Stimulated activated CD4-positive, alpha-beta T cell treated with anti-CD3 and anti-CD28 coated beads, Interleukin-4, amount 100 ng/mL, for 1 hour (primary cell): ENCODE measurements around the gene CACNB2.
"Not testable (repeated sequence)": the region's sequence is repeated elsewhere in the genome, so short reads cannot be mapped to it uniquely, and the experiment has no call there.

Source experiments
- DNase-seq: peaks from one replicate; pipeline ENCODE4 v3.0.0-alpha.2; 2020

The CACNB2 gene

DNA sequence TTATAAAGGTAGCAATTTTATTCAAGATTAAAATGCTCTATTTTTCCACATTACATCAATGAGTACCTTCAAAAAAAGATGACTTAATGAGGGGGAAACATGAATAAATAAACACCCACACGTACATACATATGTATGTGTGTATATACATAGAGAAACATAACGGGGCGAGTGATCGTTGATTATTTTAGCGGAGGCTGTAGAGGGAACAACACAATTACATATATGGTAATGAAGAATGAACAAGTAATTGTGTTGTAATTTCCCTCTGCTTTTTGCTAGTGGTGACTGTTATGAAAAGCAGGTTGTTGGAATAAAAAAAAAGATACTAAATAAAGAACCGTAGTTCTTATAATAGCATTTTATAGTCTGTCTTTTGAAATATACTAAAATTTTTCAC is 63.2 kb downstream of the CACNB2 start:
- DNase-seq: no peak

DNA sequence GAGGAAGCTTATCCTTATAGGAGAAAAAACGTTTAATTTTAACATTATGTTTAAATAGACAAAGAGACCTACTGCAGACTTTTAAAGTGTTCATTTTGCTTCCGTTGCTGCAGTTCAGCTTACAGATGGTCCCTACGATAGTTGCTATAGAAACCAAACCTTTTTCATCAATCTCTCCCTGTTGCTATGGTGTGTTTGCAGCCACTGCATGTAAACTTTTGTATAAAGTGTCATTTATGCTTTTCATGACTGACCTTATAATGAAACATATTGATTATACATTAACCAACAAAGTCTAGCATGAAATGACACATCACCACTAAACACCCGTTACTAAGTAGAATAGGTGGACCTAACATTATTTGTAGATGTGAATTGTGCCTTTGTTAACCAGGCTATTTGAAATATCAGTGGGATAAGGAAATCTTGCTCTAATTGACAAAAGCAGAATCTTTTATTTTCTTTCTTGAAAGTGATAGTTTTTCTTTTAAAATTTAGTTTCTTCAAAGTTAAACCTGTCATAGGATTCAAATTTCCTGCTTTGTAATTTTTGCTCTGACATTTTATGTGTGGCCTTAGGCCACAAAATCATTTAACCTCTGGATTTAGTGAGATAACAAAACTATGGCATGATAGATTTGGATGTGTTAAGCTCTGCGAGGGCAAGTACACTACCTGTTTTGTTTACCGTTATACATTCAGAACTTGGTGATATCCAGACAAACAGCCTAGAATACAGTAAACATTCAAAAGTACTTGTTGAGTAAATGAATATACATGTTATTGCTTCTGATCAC is 64.0 kb downstream of the CACNB2 start:
- no peak for DNase-seq

DNA sequence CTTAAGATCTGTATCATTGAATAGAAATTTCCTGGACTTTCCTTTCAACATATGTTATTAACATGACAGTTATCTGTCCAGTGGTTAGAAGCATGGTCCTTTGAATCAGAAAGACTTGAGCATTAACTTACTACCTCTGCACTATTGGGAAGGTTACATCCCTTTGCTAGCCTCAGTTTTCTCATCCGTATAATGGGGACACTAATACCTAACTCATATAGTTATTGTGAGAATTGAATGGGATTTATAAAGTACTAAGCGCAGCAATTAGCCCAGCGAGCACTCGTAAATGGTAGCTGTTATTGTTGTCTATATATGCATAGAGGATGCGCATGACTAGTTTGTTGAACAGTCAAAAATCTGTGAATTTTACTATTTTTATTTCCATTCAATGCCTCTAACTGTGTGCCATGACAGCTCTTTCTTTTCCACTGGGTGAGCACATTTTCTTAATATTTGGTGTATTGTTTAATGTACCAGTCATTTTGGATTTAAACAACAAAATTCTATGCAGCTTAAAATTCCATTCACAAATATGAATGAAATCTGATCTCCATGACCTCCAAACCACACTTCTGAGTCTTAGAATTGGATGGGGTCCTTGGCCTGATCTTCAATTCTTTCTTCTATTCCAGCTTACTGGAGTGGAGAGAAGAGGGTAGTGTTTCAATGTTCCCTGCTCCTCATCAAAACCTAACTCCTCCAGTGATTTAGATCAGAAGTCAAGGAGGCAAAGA is 65.0 kb downstream of the CACNB2 start:
- DNase-seq: no peak

DNA sequence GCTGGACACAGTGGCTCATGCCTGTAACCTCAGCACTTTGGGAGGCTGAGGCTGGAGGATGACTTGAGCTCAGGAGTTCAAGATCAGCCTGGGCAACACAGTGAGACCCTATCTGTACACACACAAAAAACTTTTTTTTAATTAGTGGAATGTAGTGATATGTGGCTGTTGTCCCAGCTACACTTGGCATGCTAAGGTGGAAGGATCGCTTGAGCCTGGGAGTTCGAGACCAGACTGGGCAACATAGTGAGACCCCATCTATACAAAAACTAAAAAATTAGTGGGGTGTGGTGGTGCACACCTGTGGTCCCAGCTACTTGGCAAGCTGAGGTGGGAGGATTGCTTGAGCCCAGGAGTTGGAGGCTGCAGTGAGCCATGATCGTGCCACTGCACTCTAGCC is 68.0 kb downstream of the CACNB2 start:
- not testable (repeated sequence) for DNase-seq

DNA sequence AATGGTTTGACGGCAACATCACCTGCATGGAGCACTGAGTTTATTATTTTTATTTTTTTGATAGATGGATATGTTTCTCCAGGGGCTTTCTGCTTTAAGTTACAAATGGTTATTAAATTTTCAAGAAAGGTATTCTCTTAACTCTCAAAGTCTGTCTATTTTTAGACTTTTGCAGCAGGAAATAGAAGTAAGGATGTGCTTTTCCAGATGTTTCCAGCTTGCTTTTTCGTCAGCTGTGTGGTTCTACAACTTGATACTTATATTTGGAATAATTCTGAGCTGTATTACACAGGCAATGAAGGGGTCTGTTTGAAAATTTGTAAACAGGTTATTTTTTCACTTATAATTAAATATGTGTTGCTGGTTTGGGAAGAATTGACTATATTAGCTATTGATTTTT is 69.0 kb downstream of the CACNB2 start:
- DNase-seq: no peak

DNA sequence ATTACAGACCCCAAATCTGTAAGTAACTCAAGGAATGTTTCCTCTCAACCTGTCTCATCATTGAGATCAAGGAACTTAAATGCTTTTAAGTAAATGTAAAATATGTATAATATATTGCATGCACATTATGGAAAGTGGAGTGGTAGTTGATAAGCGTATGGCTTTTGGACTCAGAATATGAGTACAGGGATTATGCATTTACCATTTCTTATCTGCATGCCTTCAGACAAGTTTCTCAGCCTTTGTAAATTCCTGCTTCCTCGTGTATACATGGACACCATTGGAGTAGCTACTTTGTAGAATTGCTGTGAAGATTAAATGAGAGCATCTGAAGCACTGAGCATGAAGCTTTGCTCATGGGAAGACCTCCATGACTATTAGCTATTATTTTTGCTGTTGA is 70.5 kb downstream of the CACNB2 start:
- no peak for DNase-seq

DNA sequence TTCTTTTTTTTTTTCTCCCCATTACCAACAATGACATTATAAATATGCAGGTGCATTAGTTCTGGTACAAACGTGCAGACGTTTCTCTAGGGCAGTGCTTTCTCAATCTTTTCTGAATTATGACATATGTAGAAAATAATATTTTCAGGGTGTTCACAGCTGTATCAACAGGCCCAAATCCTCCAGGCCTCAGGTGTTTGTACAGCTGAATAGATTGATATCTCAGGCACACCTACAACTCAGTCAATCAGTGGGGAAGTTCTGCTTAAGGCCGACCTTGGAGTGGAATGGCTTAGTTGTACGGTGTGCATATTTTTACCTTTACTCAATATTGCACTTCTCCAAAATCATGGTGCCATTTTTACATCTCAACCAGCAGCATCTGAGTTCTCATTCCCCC is 71.6 kb downstream of the CACNB2 start:
- no peak for DNase-seq

DNA sequence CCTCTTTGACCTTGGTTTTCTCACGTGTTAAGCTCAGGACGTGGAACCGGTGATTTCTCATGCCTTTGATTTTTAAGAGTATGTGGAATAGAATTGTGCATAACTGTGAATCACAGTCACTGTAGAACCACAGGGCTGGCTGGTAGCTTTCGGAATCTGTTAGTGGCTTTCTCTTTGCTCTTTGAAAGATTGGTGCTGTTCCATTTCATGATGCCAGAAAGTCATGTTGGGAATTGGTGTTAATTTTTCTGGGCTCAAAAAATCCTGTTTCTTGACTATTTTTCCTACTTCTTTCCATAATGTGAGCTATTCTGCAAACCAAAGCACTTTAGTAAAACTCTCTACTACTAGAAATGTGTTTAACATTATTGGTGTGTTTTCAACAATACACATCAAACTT is 73.0 kb downstream of the CACNB2 start:
- DNase-seq: no peak

DNA sequence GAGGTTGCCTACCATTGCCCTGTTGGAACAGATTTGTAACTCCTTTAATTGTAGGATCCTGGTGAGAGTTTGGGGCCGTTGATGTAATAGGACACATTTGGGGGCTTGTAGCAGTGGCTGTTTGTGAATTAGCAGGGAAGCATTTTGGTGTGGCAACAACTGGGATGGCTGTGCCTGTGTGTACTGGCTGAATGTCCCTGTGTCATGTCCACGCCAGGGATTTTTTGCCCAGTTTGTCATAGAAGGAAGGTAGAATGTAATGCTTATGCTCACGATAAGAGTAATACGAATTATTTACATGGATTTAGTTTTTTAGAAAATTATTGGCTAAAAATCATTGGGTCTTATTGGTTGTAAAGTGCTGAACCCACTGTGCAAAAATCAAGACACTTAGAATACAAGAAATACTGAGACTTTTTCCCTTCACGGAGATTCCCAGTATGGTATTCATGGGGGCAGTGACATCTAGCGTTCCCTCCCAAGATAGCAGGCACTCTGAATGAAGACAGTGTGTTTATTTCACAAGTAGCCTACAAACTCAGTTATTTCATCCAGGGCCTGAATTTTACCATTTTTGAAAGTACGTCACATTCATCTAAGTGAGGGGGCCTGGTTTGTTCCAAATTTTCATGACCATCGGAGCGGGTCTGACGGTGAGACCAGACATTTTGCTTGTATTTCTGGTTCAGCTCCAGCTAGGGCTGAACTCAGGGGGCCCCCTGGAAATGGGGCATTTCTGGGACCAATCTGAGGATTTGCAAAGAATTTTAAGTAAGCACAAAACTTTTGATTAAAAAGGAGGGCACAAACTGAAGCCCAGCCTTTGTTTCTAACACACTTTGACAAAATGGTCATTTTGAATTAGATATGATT is 74.7 kb downstream of the CACNB2 start:
- no peak for DNase-seq

DNA sequence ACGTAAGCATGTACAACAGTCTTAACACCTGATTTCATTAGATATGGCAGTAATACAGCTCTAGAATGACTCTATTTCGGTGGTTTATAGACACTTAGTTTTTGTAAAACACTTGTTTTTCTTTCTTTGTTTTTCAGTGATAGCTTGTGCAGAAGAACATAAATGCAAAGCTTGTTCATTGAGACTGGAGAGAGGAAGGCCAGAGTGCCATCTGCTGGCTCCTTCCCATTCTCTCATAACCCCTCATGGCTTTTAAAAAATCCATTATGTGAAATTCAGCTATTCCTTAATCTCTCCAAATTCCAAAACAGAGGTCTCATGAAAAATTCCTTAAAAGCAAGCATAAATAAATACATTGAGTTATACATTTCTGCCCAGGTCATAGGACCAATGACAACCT is 76.3 kb downstream of the CACNB2 start:
- DNase-seq: no peak

DNA sequence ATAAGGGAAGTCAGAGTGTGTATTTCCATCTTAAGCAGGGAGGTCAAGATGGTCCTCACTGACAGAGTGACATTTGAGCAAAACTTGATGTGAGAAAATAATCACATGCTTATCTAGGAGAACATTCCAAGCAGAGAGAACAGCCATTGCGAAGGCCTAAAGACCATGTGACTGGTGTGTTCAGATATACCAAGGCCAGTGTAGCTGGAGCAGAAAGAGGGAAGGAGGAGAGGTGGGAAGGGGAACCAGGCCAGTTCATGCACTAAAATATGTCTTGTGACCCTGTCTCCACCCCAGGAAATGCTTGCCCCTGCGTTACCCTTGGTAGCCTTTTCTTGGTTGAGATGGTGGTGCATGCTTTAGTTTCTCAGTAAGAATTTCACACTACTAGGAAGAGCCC is 77.4 kb downstream of the CACNB2 start:
- no peak for DNase-seq

DNA sequence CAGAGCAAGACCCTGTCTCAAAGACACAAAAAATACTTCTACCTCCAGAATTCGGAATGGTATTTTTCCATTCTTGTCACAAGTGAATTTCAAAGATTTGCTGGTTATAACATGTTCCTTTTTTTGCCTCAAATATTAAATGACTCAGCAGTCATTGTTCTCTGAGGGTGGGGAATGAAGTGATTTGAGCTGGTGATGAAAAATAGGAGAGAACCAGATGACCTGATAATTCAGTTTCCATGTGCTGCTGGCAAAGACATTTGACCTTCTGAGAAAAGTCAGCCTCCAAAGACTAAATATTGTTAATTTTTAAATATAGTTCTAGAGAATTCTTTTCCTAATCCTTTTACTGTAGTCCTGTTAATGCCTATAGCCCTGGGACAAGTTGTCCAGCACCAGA is 78.9 kb downstream of the CACNB2 start:
- no peak for DNase-seq

DNA sequence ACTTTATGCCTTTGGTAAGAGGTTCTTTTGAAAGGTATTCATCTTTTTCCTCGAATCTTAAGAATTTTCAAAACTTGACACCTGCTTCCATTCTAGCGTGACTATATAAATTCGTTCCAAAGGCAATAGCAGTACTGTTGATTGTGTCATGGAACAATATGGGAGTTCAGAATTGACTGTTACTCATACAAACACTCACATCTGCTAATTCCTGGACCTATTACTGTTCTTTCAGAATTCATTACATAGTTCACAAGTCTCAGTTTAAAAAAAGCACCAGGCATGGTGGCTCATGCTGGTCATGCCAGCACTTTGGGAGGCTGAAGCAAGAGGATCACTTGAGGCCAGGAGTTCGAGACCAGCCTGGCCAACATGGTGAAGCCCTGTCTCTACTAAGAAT is 80.9 kb downstream of the CACNB2 start:
- no peak for DNase-seq

DNA sequence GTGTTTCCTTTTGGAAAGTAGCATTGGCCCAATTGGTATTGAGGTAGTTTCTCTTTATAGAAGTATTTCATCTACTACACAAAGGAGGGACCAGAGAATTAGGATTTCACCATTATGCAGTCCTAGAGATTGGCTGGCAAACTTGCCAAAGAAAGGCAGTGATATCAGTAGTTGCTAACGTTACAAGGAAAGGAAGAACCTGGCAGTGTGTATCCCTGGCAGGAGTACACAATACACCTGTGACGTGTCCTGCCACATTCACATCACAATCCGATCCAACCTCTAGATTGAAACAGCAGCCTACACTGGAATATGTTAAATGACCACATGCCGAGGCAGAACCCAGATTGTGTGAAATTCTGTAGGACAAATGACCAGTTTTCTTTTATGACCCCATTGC is 81.7 kb downstream of the CACNB2 start:
- no peak for DNase-seq

DNA sequence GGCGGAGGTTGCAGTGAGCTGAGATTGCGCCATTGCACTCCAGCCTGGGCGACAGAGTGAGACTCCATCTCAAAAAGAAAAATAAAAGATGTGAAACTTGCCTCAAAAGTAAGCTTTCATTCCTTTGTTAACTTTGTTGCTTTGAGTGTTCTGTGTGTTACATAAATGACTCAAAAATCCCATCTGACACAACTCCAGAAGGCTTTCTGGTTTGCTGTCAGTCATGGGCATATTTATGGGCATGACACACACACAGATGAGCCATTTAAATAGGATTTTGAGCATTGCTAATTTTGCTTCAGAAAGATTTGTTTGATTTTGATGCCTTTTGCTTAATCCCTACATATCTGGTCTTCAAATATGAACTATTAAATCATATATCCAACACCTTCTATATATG is 82.6 kb downstream of the CACNB2 start:
- no peak for DNase-seq

DNA sequence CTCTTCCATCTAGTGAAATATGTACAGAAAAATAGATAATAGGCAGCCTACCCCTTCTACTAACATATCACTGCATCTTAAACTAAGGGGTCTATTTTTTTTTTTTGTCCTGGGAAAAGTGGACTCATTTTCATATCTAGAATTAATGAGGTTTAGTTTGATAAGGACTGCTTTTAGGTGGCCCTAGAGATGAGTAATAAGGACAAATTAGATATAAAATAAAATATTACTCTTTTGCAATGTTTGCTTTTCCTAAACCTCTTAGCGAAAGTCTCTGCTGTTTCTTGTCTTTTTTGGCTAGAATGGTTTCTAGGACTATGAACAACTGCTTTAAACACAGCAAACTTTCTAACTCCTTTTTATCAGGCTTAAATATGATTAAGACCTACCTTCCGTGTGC is 83.7 kb downstream of the CACNB2 start:
- no peak for DNase-seq

DNA sequence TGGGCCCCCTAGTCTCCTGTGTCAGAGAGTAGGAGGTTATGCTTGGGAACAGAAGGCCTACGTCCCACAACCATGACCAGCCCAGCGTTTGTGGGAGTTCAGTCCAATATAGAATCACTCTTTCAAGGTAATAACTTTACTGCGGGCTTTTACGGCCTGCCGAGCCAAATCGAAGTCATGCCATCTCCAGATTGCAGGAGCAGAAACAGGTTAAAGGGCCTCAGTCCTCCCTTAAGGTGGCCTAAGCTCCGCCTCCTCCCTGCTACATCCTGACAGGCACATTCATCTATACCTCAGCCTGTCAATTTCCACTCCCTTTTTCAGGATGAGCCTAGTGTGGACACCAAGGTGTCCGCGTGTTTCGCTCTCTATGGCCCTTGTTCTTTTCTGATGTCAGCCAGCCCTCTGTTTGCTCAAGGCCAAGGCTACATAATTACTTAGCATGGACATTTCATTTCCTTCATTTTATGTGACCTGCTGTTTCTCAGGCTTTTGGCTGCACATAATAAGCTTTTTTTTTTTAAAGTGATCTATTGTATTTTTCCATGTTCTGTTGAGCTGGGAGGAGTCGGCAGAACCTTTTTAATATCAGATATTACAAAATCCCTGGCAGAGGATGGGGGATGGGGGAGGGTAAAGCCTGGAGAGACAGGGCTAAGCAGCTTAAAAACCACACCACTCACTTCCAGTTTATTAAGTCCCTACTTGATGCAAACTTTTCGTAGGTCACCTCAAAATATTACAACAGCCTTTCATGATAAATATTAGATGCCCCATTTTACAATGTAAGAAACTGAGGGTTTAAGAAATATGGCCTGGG is 84.6 kb downstream of the CACNB2 start:
- DNase-seq: no peak

DNA sequence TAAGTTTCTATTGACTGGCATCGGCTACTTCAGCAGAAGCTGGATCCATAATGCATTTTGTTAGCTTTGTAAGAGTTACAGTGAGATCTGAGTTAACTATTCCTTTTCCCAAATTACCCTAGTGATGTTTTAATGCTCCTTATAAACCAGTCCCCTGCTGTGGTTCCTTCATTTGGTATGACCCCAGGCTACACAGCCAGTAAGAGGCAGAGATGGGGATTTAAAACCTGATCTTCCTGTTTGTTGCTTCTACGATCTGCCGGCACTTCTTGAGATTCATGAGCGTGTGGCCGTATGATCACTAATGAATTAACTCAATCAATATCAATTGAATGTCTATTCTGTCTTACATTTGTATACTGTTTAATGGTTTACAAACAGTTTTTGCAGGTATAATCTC is 86.1 kb downstream of the CACNB2 start:
- no peak for DNase-seq

DNA sequence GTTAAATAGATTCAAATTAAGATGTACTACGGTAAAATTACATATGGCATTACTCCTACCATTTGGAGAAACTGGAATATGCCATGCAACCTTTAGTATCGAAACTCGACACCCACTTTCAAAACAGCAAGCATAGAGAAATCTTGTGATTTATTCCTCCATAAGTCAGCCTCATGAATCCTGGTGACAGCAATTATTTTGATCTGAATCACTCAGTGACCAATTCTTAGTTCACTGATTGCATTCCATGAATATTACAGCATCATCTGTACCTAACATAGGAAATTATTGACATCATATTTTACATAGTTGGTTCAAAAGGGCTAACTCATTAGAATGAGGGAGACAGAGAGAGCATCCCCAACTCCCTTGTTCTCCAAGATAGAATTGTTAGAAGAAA is 89.6 kb downstream of the CACNB2 start:
- DNase-seq: no peak

DNA sequence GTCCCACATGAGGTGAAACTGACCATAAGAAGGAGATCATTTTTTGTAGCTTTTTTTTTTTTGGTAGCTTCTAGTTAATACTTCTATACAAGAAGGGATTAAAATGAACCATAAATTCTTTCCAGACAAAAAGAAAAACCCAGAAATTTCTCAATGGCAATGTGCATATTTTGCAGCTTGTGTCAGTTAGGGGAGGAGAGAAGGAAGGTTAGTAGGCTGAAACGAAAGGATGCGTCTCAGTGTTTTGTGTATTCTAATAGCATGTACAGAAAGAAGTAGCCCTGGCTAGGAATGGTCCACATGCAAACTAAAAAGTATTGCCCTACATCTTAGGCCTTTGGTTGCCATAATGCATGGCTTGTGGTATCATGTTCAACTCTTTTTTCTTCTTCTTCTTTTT is 90.6 kb downstream of the CACNB2 start:
- DNase-seq: no peak

DNA sequence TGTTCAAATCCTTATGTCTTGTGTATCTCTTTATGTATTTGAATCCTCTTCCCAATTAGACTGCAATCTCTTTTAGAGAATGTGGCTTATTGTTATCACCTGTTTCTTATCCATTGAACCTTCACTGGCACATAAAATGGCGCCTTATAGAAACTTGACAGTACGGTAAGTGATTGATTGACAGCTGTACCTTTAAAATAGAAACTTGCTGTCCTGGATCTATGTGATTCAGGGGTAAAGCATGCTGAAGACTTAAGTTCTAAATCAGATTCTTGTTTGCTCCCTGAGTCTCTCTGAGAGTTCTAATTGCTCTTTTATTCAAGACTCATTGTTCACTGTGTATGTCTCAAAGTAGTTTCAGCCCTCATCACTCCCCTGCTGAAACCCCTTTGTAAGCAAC is 91.3 kb downstream of the CACNB2 start:
- DNase-seq: no peak

DNA sequence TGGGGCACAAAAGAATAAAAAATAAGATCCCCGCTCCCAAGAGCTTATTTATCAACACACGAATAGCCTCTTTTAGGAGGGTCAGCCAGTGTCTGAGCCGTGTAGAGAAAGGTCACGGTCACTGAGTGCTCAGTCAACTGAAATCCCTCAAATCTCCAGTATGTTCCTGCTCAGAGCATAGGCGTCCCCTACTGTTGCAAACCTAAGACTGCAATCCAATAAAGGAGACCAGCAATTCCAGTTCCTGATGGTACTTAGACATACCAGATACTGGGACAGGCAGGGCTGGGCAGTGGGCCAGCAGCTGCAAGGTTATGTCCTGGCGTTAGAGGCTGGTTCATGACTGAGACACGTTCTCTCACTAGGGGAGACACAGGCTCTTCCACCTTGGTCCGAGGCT is 93.6 kb downstream of the CACNB2 start:
- no peak for DNase-seq

DNA sequence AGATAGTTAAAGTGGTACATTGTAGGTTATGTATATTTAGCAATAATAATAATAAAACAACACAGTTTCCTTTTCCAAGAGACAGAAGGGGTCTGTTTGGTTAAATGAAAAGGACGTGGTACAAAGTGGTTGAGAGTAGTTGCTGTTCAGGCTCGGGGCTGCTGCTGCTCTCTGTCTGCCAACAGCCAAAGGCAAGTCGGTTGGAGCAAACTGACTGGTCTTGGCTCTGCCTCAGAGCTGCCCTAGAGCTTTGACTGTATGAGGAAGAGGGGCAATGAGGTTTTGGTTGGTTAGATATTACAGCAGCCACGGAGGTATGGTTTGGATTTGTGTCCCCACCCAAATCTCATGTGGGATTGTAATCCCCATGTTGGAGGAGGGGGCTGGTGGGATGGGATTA is 95.3 kb downstream of the CACNB2 start:
- no peak for DNase-seq
